Loucy (cell line): ENCODE measurements around the gene VPS26B.

Source experiments
- H2AFZ ChIP-seq: fragments of 200-600 bp; sonication (generic); 2 replicates; pipeline ENCODE4 v1.6.0; 2016; ENCODE audit warnings: antibody characterized with exemption, mild to moderate bottlenecking, low read length, moderate library complexity
- H3F3A ChIP-seq: fragments of 200-600 bp; 2 replicates; pipeline ENCODE4 v1.6.0; 2016; ENCODE audit warnings: antibody characterized with exemption, low read depth, mild to moderate bottlenecking
- H3K27me3 ChIP-seq: fragments of 200-600 bp; sonication (generic); 2 replicates; pipeline ENCODE4 v1.6.1; 2014; ENCODE audit warnings: low read length, mild to moderate bottlenecking; ENCODE audit not compliant: insufficient read depth, poor library complexity, severe bottlenecking
- H3K36me3 ChIP-seq: fragments of 200-600 bp; sonication (generic); 2 replicates; pipeline ENCODE4 v1.6.1; 2016; ENCODE audit warnings: low read length; ENCODE audit not compliant: insufficient read depth
- H3K4me1 ChIP-seq: fragments of 200-600 bp; sonication (generic); 2 replicates; pipeline ENCODE4 v1.5.1; 2014; ENCODE audit warnings: low read length, mild to moderate bottlenecking; ENCODE audit not compliant: insufficient read depth, poor library complexity, severe bottlenecking
- H3K4me2 ChIP-seq: fragments of 200-600 bp; sonication (generic); 2 replicates; pipeline ENCODE4 v1.6.0; 2014; ENCODE audit warnings: antibody characterized with exemption, low read length, low read depth, mild to moderate bottlenecking; ENCODE audit not compliant: poor library complexity, severe bottlenecking
- H3K4me3 ChIP-seq: fragments of 200-600 bp; sonication (generic); 2 replicates; pipeline ENCODE4 v1.5.1; 2014; ENCODE audit warnings: low read length, mild to moderate bottlenecking, mixed read lengths; ENCODE audit not compliant: poor library complexity, severe bottlenecking
- H3K79me2 ChIP-seq: fragments of 200-600 bp; sonication (generic); 2 replicates; pipeline ENCODE4 v1.6.1; 2014; ENCODE audit warnings: low read length; ENCODE audit not compliant: insufficient read depth
- H3K9ac ChIP-seq: fragments of 200-600 bp; sonication (generic); 2 replicates; pipeline ENCODE4 v1.6.0; 2014; ENCODE audit warnings: mild to moderate bottlenecking, low read depth, low read length, moderate library complexity; ENCODE audit not compliant: poor library complexity, severe bottlenecking
- H3K9me2 ChIP-seq: fragments of 200-600 bp; sonication (generic); replicated peaks from 2 replicates; pipeline ENCODE4 v1.6.1; 2016; ENCODE audit warnings: low read depth, low read length, mixed read lengths
- H3K9me3 ChIP-seq: fragments of 200-600 bp; sonication (generic); 2 replicates; pipeline ENCODE4 v1.6.1; 2014; ENCODE audit warnings: mild to moderate bottlenecking, antibody characterized with exemption, low read length, low read depth; ENCODE audit not compliant: insufficient read depth
- H4K20me1 ChIP-seq: fragments of 200-600 bp; sonication (generic); 2 replicates; pipeline ENCODE4 v1.6.0; 2014; ENCODE audit warnings: antibody characterized with exemption, low read length, mild to moderate bottlenecking; ENCODE audit not compliant: insufficient read depth, poor library complexity, severe bottlenecking
- CTCF ChIP-seq: fragments of 200-600 bp; sonication (generic); conservative IDR thresholded peaks from 2 replicates; pipeline ENCODE4 v1.5.1; 2014; ENCODE audit warnings: mild to moderate bottlenecking, antibody characterized with exemption, low read length
- EZH2phosphoT487 ChIP-seq: fragments of 200-600 bp; IDR thresholded peaks from 2 replicates; pipeline ENCODE4 v1.6.1; 2018; ENCODE audit warnings: antibody characterized with exemption, mild to moderate bottlenecking, moderate library complexity, borderline replicate concordance

The VPS26B gene

GRCh38 chr11:134275188-134275533 is 50.7 kb downstream of the VPS26B start:
- peak overlapping the region; percentile 93 for H2AFZ ChIP-seq
- H3K9me2 ChIP-seq, result no peaks in the 10 kb centered on the region
- no peaks in the 10 kb centered on the region for H3K27me3 ChIP-seq
- H3F3A ChIP-seq, result peaks cover 2% of the 10 kb centered on the region; the same call in 1 of the 2 replicates
- H3K4me3 ChIP-seq, result peak overlapping the region; percentile 78
- peak overlapping the region; percentile 89 for H3K4me2 ChIP-seq
- H3K9ac ChIP-seq, result peak overlapping the region; percentile 80
- H4K20me1 ChIP-seq, result no peaks in the 10 kb centered on the region
- H3K4me1 ChIP-seq, result peaks cover 46% of the 10 kb centered on the region
- TF ChIP-seq CTCF, result no peak
- no peak for TF ChIP-seq EZH2phosphoT487
- H3K9me3 ChIP-seq, result no peaks in the 10 kb centered on the region
- H3K36me3 ChIP-seq, result no peaks in the 10 kb centered on the region
- peaks cover 34% of the 10 kb centered on the region for H3K79me2 ChIP-seq

GRCh38 chr11:134275534-134276395 is 51.3 kb downstream of the VPS26B start, which contains the start of gene GLB1L3:
Gene GLB1L3 (plus strand): TSS chr11:134276379. CDS start chr11:134276741, 362 bp downstream.
- no peaks in the 10 kb centered on the region for H4K20me1 ChIP-seq
- H3K9me3 ChIP-seq, result no peaks in the 10 kb centered on the region
- H3F3A ChIP-seq, result peaks cover 2% of the 10 kb centered on the region; the same call in 1 of the 2 replicates
- no peaks in the 10 kb centered on the region for H3K27me3 ChIP-seq
- H3K4me1 ChIP-seq, result peaks cover 42% of the 10 kb centered on the region
- peak within 1 kb of the TSS; percentile 78 for H3K4me3 ChIP-seq
- H3K4me2 ChIP-seq, result peak within 1 kb of the TSS; percentile 89
- H2AFZ ChIP-seq, result peak within 1 kb of the TSS; percentile 93
- peak within 1 kb of the TSS; percentile 80 for H3K9ac ChIP-seq
- no peaks in the 10 kb centered on the region for H3K36me3 ChIP-seq
- no peaks in the 10 kb centered on the region for H3K9me2 ChIP-seq
- H3K79me2 ChIP-seq, result peaks cover 34% of the 10 kb centered on the region
- TF ChIP-seq CTCF (peak; percentile 68), EZH2phosphoT487 (no peak)

- Histone ChIP-seq H3K27me3 (no peaks in the 10 kb centered on the region), H3K36me3 (no peaks in the 10 kb centered on the region), H3K9me2 (no peaks in the 10 kb centered on the region), H3F3A (peaks cover 2% of the 10 kb centered on the region; the same call in 1 of the 2 replicates), H3K4me1 (peaks cover 36% of the 10 kb centered on the region), H4K20me1 (no peaks in the 10 kb centered on the region), H3K79me2 (peaks cover 34% of the 10 kb centered on the region), H2AFZ (peak overlapping the region; percentile 93), H3K4me3 (peak overlapping the region; percentile 78), H3K9me3 (no peaks in the 10 kb centered on the region), H3K4me2 (peak overlapping the region; percentile 89), H3K9ac (no peak overlapping the region)
- TF ChIP-seq EZH2phosphoT487 (no peak), CTCF (no peak; the same call in 1 of the 2 replicates)
Measured at GRCh38 chr11:134276396-134277182, 52.1 kb downstream of the VPS26B start.
